Ammon's horn (tissue), 1 donor: ENCODE results near the gene FHIT.

Source experiments
- DNase-seq: peaks from one replicate; pipeline ENCODE4 v3.0.0-alpha.2; 2016; ENCODE audit warnings: low spot score

FHIT gene

DNA sequence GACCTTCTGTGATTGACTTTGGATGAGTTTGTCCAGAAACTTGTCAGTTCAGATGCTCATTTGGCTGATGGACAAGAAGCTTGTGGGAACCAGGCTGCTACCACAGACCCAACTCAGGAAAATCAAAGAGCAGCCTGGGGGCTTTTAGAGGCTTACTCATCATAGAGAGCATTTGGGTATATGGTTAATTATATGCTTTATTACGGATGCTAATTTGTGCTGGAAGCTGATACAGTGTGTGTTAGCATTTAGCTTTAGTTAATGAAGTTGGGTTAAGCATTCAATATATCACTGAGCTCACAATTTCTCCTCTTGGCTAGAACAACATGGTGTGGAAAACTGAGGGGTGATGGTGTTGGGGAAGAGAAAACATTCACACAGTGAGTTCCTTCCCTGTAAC is 1537.2 kb downstream of the FHIT start:
- DNase-seq = no peak

GRCh38 chr3:59710554-59710953 is 1540.7 kb downstream of the FHIT start:
- no peak for DNase-seq

DNA sequence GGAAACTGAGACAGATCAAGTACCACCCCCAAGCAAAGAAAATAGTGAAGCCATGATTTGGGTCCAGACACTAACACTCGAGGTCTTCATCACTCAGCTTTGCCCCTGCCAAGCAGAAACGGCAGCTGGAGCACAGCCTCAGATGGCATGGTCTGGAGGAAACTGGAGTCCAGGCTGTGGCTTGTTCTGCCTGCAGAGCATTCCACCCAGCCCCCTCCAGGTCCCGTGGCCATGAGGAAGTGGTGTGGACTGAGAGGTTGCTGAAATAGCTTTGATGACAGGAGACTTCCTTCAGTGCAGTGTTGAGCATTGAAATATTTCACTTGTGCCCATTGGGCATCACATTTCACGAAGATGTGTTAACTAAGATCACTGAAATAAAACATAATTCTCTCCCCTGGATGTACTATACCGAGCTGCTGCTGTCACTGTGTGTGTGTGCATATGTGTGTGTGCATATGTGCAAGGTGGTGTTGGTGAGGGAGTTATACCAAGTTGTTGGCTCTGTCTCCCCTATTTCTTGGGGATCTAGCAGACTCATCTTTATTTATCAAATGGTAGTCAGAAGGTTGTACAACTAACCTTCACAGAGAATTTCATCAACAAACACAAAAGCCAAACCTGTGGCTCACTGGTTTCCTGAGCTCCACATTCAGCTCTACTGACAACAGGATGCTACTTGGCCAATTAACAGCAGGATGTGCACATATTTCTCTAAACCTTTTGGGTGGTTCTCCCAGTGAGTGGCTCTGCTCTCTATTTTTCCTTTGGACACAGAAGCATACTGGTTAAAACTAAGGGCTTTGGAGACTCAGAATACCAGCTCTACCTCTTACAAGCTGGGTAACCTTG is 1541.3 kb downstream of the FHIT start:
- DNase-seq = peak; percentile 70

GRCh38 chr3:59708202-59708601 is 1543.0 kb downstream of the FHIT start:
- no peak for DNase-seq

GRCh38 chr3:59704292-59704691 is 1547.0 kb downstream of the FHIT start:
- no peak for DNase-seq

- no peak for DNase-seq
These were observed 1551.5 kb downstream of the FHIT start for GRCh38 chr3:59699648-59700320.
